HG03095 (cell line): Measurements from ENCODE around the gene ALDH3A1.

ENCODE experiments used
- ATAC-seq: cut with Tn5 transposase; IDR thresholded peaks from one replicate; pipeline ENCODE4 v1.9.1; 2021; ENCODE audit warnings: moderate library complexity; ENCODE audit not compliant: unreplicated experiment

ALDH3A1 gene

GRCh38 chr17:19742495-19742894 is 5.6 kb downstream of the ALDH3A1 start:
- ATAC-seq: no peak

- ATAC-seq: no peak
Observed at GRCh38 chr17:19741832-19742457, 6.2 kb downstream of the ALDH3A1 start.

- no peak for ATAC-seq
Observed at GRCh38 chr17:19740933-19741332, 7.2 kb downstream of the ALDH3A1 start.

- no peak for ATAC-seq
Observed at GRCh38 chr17:19739241-19740201, 8.6 kb downstream of the ALDH3A1 start.

GRCh38 chr17:19738757-19739156 is 9.3 kb downstream of the ALDH3A1 start:
- no peak for ATAC-seq

- no peak for ATAC-seq
Observed at GRCh38 chr17:19738073-19738449, 10.0 kb downstream of the ALDH3A1 start.

GRCh38 chr17:19737305-19738072 is 10.6 kb downstream of the ALDH3A1 start:
- ATAC-seq: no peak

GRCh38 chr17:19736071-19736470 is 12.0 kb downstream of the ALDH3A1 start:
- ATAC-seq: no peak

- no peak for ATAC-seq
Observed at GRCh38 chr17:19733953-19734526, 14.1 kb downstream of the ALDH3A1 start.

GRCh38 chr17:19731626-19732025 is 16.5 kb downstream of the ALDH3A1 start:
- no peak for ATAC-seq

- no peak for ATAC-seq
Observed at GRCh38 chr17:19730843-19731242, 17.3 kb downstream of the ALDH3A1 start.

- no peak for ATAC-seq
Observed at GRCh38 chr17:19729900-19730299, 18.2 kb downstream of the ALDH3A1 start.

GRCh38 chr17:19728084-19728495 is 20.0 kb downstream of the ALDH3A1 start:
- no peak for ATAC-seq

GRCh38 chr17:19727501-19728078 is 20.5 kb downstream of the ALDH3A1 start:
- no peak for ATAC-seq

- ATAC-seq: no peak
Observed at GRCh38 chr17:19726631-19727376, 21.3 kb downstream of the ALDH3A1 start.

GRCh38 chr17:19725486-19725885 is 22.6 kb downstream of the ALDH3A1 start:
- ATAC-seq: no peak

GRCh38 chr17:19724501-19725420 is 23.3 kb downstream of the ALDH3A1 start:
- no peak for ATAC-seq

- no peak for ATAC-seq
Observed at GRCh38 chr17:19723964-19724363, 24.1 kb downstream of the ALDH3A1 start.
